GM10266 (cell line): ENCODE results near the gene RBM47.
"Not testable (repeated sequence)": the region's sequence is repeated elsewhere in the genome, so short reads cannot be mapped to it uniquely, and the experiment has no call there.

Experiments used
- DNase-seq: peaks from one replicate; pipeline ENCODE4 v3.0.0; 2012; ENCODE audit errors: extremely low spot score
- CTCF ChIP-seq: IDR thresholded peaks from 2 replicates; pipeline ENCODE4 v1.5.1; 2012; ENCODE audit warnings: mild to moderate bottlenecking, low read depth; ENCODE audit not compliant: control insufficient read depth, insufficient read depth; ENCODE audit errors: missing control alignments

RBM47 gene

GRCh38 chr4:40455340-40455902 is 174.2 kb downstream of the RBM47 start:
- DNase-seq, result no peak
- no peak for TF ChIP-seq CTCF

DNA sequence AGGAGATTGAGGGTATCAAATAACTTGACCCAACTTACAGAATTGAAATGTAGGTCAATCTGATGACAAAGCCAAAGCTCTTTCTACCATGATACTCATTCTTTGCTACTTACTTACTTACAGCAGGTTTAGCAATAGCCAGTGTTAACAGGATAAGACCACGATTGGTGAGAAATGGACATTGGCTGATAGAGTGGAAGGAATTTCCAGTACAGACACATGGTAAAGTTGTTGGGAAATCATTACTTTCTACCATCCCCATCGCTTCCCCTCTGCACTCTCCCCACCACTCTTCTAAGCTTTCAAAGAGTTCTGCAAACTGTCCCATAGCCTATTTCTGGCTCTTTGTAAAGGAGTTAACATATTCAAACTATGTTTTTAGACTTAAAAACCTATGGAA is 174.8 kb downstream of the RBM47 start:
- TF ChIP-seq CTCF, result no peak
- DNase-seq, result no peak

- DNase-seq, result no peak
- no peak for TF ChIP-seq CTCF
Observed at GRCh38 chr4:40453912-40454311, 175.8 kb downstream of the RBM47 start.

DNA sequence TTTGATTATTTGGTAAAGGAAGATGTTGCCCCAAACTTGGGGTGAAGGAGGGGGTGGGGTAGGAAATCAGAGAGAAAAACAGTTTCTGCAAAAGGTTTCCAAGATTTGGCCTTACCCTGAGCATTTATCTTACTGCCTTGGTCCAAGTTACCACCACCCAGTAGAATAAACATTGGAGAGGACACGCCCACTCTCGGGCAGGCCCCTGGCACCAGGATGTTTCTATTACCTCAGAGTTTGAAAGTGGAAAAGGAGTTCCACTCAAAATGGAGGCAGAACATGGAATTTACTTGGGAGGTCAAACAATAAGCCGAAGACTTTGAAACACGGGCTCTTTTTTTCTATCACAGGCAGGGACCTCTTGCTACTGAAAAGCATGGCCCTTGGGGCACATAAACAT is 180.8 kb downstream of the RBM47 start:
- DNase-seq, result no peak

GRCh38 chr4:40446839-40447238 is 182.8 kb downstream of the RBM47 start:
- DNase-seq, result no peak
- no peak for TF ChIP-seq CTCF

More for the DNA sequence above, 180.8 kb downstream of the RBM47 start:
- TF ChIP-seq CTCF, result no peak

DNA sequence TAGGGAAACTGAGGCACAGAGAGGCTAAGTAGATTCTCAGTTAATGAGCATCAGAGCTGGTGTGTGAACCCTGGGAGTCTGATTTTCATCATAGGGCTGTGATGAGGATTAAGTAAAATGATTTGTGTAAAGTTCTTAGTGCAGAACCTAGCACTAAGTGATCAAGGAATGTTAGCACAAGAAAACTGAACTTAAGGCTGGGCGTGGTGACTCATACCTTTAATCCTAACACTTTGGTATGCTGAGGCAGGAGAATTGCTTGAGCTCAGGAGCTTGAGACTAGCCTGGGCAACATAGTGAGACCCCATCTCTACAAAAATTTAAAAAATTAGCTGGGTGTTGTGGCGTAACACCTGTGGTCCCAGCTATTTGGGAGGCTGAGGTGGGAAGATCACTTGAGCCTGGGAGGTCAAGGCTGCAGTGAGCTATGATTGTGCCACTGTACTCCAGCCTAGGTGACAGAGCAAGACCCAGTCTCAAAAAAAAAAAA is 183.4 kb downstream of the RBM47 start:
- DNase-seq, result not testable (repeated sequence)

DNA sequence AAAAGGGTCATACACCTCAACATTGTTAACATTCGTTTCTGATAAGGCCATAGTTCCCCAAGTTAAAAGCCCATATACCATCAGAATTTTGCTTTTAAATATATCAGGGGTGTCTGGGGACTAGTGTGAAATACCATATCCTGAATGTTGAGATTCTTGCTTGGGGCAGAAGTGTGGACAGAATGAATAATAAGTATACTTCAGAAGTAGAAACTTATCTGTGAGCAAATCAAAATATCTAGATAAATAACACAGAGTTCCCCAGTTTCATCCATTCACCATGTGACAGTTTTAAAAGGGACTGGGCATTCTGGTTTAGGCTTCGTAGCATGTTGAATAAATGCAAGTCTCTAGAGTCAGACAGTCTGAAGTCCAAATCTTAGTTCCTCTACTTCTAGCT is 184.0 kb downstream of the RBM47 start:
- DNase-seq, result no peak
- TF ChIP-seq CTCF, result no peak

- TF ChIP-seq CTCF, result no peak
- no peak for DNase-seq
Observed at GRCh38 chr4:40441430-40441829, 188.2 kb downstream of the RBM47 start.
